ENCODE results near the gene NXPE2. TPM values are rescaled to one million over a fixed set of nuclear protein-coding genes. Genes with fewer than 3 reads are reported as not detected.

Gene NXPE2
- total RNA-seq, 1 donor from 2014 or later: 0.21 TPM

GRCh38 chr11:114745150-114745671 is 66.9 kb downstream of the NXPE2 start:
- DNase-seq (ENCODE audit: low spot score): no peak

- no peak for DNase-seq (ENCODE audit: low spot score)
These were observed 67.7 kb downstream of the NXPE2 start for GRCh38 chr11:114746013-114746412.

Other genes with a start within 250 kb of the NXPE2 start
- 80.3 TPM for gene REXO2, start 239.1 kb upstream of the NXPE2 start, total RNA-seq
- not detected for gene NXPE1, start 118.6 kb upstream of the NXPE2 start, total RNA-seq
- not detected for gene NXPE4, start 82.7 kb upstream of the NXPE2 start, total RNA-seq